Upper lobe of right lung (tissue), 1 donor: Measurements from ENCODE around the gene NAALADL2. TPM values are rescaled to one million over a fixed set of nuclear protein-coding genes. Genes with fewer than 3 reads are reported as not detected.

Experiments used
- ATAC-seq: fragments of 200-7000 bp; cut with Tn5 transposase; one replicate; pipeline ENCODE4 v1.9.1; 2020; ENCODE audit warnings: mild to moderate bottlenecking, moderate library complexity
- DNase-seq: peaks from one replicate; pipeline ENCODE4 v3.0.0-alpha.2; 2020
- H3K27ac ChIP-seq: fragments of 200-600 bp; one replicate; pipeline ENCODE4 v1.8.0; 2022
- H3K27me3 ChIP-seq: fragments of 200-600 bp; one replicate; pipeline ENCODE4 v1.8.0; 2022; ENCODE audit warnings: mild to moderate bottlenecking
- H3K36me3 ChIP-seq: fragments of 200-600 bp; one replicate; pipeline ENCODE4 v1.8.0; 2022
- H3K4me1 ChIP-seq: fragments of 200-600 bp; one replicate; pipeline ENCODE4 v1.8.0; 2022
- H3K4me3 ChIP-seq: fragments of 200-600 bp; one replicate; pipeline ENCODE4 v1.8.0; 2022; ENCODE audit warnings: mild to moderate bottlenecking
- H3K9me3 ChIP-seq: fragments of 200-600 bp; one replicate; pipeline ENCODE4 v1.8.0; 2022
- intact Hi-C: fragments of 100-400 bp; cut with DNase I; formaldehyde crosslinking; loops from one replicate; pipeline ENCODE4 v1.11.0; 2022
- total RNA-seq: library from RNA; stranded (reverse); fragmentation: NEBNext Ultra II Directional; extraction: Animal tissue kit (Norgen Biotek cat#: 25700); gene quantifications from one replicate; pipeline ENCODE4 v1.2.1, GENCODE V29; 2021
- TF ChIP-seq, protein P1 (sequence below): fragments of 200-600 bp; IDR thresholded peaks from one replicate; pipeline ENCODE4 v1.8.0; 2022; ENCODE audit warnings: antibody characterized with exemption
- donor health status: DM: no; HTN: yes; CAD: no; lungs with severe emphysema.

NAALADL2 gene
- total RNA-seq, 1 donor from 2014 or later = 8.5 TPM

- Histone ChIP-seq H3K36me3 (no peaks in the 10 kb centered on the region), H3K27ac (no peak overlapping the region), H3K27me3 (no peaks in the 10 kb centered on the region), H3K9me3 (no peaks in the 10 kb centered on the region), H3K4me3 (no peak overlapping the region), H3K4me1 (no peaks in the 10 kb centered on the region)
- ATAC-seq = no peak
- TF ChIP-seq, protein P1, sequence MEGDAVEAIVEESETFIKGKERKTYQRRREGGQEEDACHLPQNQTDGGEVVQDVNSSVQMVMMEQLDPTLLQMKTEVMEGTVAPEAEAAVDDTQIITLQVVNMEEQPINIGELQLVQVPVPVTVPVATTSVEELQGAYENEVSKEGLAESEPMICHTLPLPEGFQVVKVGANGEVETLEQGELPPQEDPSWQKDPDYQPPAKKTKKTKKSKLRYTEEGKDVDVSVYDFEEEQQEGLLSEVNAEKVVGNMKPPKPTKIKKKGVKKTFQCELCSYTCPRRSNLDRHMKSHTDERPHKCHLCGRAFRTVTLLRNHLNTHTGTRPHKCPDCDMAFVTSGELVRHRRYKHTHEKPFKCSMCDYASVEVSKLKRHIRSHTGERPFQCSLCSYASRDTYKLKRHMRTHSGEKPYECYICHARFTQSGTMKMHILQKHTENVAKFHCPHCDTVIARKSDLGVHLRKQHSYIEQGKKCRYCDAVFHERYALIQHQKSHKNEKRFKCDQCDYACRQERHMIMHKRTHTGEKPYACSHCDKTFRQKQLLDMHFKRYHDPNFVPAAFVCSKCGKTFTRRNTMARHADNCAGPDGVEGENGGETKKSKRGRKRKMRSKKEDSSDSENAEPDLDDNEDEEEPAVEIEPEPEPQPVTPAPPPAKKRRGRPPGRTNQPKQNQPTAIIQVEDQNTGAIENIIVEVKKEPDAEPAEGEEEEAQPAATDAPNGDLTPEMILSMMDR = no peak
- intact Hi-C loops = no loop called here
- no peak for DNase-seq
Measured at GRCh38 chr3:175749981-175750380, 890.8 kb downstream of the NAALADL2 start.

DNA sequence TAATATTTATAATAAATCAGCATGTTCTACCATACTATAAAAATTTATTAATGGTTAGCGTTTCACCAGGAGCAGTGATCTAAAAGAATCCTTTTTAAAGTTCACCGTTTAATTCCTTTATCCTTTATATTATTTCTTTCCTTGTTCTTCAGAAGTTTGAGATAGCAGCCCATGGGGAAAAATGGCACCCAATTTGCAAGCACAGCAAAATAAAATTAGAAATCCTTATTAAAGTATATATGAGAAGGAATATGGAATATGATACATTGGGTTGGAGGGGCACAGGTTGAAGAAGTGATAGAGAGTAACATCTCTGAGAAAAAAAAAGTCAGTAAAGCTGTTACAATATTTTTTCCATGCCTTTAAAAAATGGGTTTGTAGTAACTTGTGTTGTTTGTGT, 892.0 kb downstream of the NAALADL2 start:
- no peak for DNase-seq
- Histone ChIP-seq H3K36me3 (no peaks in the 10 kb centered on the region), H3K4me1 (no peaks in the 10 kb centered on the region), H3K9me3 (no peaks in the 10 kb centered on the region), H3K27ac (no peak overlapping the region), H3K4me3 (no peak overlapping the region), H3K27me3 (no peaks in the 10 kb centered on the region)
- ATAC-seq = no peak
- TF ChIP-seq, protein P1 = no peak
- intact Hi-C loops = no loop called here

DNA sequence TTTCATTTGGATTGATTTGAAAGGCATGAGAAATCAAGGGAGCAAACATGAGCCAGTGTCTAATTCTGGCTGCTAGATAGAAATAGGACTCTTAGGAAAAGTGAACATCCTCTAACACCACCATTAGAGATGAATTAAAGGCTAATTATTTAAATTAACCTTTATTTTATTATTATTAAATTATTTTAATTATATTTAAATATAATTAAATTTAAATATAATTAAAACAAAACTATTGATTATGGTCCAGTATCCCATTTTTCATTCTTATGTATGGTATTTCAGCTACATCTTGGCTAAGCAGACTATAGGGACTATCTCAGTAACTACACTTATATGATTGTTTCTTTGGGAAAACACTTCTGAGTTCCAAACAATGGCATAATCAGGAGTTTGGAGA, 904.8 kb downstream of the NAALADL2 start:
- intact Hi-C loops = no loop called here
- Histone ChIP-seq H3K4me1 (no peaks in the 10 kb centered on the region), H3K36me3 (no peaks in the 10 kb centered on the region), H3K27me3 (no peaks in the 10 kb centered on the region), H3K27ac (no peak overlapping the region), H3K4me3 (no peak overlapping the region), H3K9me3 (no peaks in the 10 kb centered on the region)
- TF ChIP-seq, protein P1 = no peak
- ATAC-seq = no peak
- DNase-seq = no peak

DNA sequence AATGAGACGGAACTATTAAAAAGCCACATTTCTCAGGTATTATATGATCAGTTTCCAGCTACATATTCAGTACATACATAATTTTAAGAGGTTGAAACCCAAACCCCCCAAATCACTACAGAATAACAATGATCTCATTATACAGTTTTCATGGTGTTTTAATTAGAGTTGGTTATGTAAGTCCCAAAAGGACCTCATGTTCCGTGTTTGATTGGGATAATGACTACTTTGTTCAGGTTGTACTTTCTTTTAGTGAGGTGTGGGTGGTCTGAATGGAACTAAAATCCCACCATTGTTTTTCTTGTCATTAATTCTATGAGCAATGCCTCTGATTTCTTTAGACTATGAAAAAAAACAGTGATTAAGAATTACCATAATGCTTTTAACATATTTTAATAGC, 905.6 kb downstream of the NAALADL2 start:
- Histone ChIP-seq H3K36me3 (no peaks in the 10 kb centered on the region), H3K27ac (no peak overlapping the region), H3K9me3 (no peaks in the 10 kb centered on the region), H3K27me3 (no peaks in the 10 kb centered on the region), H3K4me3 (no peak overlapping the region), H3K4me1 (no peaks in the 10 kb centered on the region)
- TF ChIP-seq, protein P1 = no peak
- intact Hi-C loops = no loop called here
- ATAC-seq (no peak), DNase-seq (no peak)

DNA sequence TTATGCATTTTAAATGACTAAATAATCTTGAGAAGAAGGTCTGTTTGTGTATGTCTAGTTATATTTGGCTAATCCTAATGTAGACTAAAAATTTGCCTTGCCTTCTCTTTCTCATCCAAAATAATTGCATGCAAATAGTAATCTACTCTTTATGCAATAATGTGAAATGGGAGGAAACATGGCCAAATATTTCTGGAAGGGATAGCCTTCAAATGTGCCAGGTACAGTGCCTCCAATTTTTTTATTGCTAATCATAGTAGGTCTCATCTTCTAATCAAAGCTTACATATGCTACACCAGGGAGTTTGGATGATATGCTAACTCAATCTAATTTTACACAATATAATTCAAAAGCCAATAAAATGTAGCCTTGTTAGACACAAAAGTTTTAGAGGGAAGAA, 911.3 kb downstream of the NAALADL2 start:
- Histone ChIP-seq H3K4me1 (no peaks in the 10 kb centered on the region), H3K27me3 (no peaks in the 10 kb centered on the region), H3K36me3 (no peaks in the 10 kb centered on the region), H3K4me3 (no peak overlapping the region), H3K27ac (no peak overlapping the region), H3K9me3 (no peaks in the 10 kb centered on the region)
- DNase-seq (no peak), ATAC-seq (no peak)
- TF ChIP-seq, protein P1 = no peak
- intact Hi-C loops = no loop called here

GRCh38 chr3:175777495-175777894, 918.4 kb downstream of the NAALADL2 start:
- no peaks in the 10 kb centered on the region for H3K36me3 ChIP-seq
- ATAC-seq (no peak), DNase-seq (no peak)
- H3K27me3 ChIP-seq = no peaks in the 10 kb centered on the region
- TF ChIP-seq, protein P1 = no peak
- H3K9me3 ChIP-seq = no peaks in the 10 kb centered on the region
- intact Hi-C loops = no loop called here
- H3K27ac ChIP-seq = no peak overlapping the region
- H3K4me3 ChIP-seq = no peak overlapping the region
- no peaks in the 10 kb centered on the region for H3K4me1 ChIP-seq
